ENCODE results near the gene MOB4.
"Not testable (repeated sequence)": the region's sequence is repeated elsewhere in the genome, so short reads cannot be mapped to it uniquely, and the experiment has no call there.

MOB4 gene

DNA sequence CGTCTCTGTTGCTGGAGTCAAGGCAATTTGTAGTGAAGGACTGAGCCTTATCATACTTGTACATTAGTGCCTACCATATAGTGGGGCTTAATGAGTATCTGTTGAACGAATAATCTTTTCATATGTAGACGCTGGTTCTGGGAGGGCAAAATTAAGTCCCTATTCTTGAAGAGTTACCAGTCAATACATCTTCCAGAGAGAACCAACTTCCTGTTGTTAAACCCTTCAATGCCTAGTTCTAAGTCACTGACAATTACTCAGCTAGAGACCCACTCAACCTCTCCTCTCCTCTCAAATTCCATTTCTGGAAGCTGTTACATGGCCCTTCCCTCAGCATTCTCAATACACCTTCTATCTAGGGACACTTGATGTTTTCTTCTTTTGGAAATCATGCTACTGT lies 1.1 kb upstream of the MOB4 start:
- Histone ChIP-seq H3K36me3 (ENCODE audit: control insufficient read depth in 1 of 2, insufficient read depth in 2 of 2, low read length in 2 of 2) (no peaks in the 10 kb centered on the region), H3K27ac (ENCODE audit: low read length) (peak overlapping the region; percentile 100), H3K4me3 (ENCODE audit: low read depth in 1 of 2, low read length in 2 of 2) (peak overlapping the region; percentile 72 to 99), H3K9me3 (ENCODE audit: control insufficient read depth in 1 of 2, low read length in 2 of 2) (no peaks in the 10 kb centered on the region), H3K27me3 (ENCODE audit: low read depth, low read length) (no peaks in the 10 kb centered on the region), H3K4me1 (ENCODE audit: control insufficient read depth in 1 of 2, insufficient read depth in 2 of 2, low read length in 2 of 2) (peaks cover 12 to 25% of the 10 kb centered on the region in 2 donors)

- no peaks in the 10 kb centered on the region for H3K36me3 ChIP-seq (ENCODE audit: control insufficient read depth in 1 of 2, insufficient read depth in 2 of 2, low read length in 2 of 2)
- H3K9me3 ChIP-seq (ENCODE audit: control insufficient read depth in 1 of 2, low read length in 2 of 2): no peaks in the 10 kb centered on the region
- peak overlapping the region; percentile 100 for H3K27ac ChIP-seq (ENCODE audit: low read length)
- peaks cover 12 to 25% of the 10 kb centered on the region in 2 donors for H3K4me1 ChIP-seq (ENCODE audit: control insufficient read depth in 1 of 2, insufficient read depth in 2 of 2, low read length in 2 of 2)
- H3K4me3 ChIP-seq (ENCODE audit: low read depth in 1 of 2, low read length in 2 of 2): peak overlapping the region; percentile 72 to 99
- H3K27me3 ChIP-seq (ENCODE audit: low read depth, low read length): no peaks in the 10 kb centered on the region
These were observed 539 bp upstream of the MOB4 start for GRCh38 chr2:197515315-197515738.

DNA sequence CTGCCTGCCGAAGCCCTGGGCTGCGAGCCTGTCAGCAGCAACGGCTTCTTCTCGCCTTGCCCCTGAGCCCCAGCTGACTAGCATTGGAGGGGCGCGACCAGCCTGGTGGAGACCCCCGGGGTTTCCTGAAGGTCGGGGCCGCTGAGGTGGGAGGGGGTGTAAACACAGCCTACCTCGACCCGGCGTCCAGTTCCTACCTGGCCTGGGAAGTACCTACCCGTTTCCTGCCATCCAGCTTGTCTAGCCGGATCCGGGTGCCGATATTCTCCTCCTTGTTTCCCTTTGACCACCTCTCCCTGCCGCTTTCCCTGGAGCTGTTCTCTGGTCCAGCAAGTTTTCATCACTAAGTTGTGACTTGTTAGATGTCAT lies 511 bp downstream of the MOB4 start:
- H3K9me3 ChIP-seq (ENCODE audit: control insufficient read depth in 1 of 2, low read length in 2 of 2): no peaks in the 10 kb centered on the region
- H3K4me1 ChIP-seq (ENCODE audit: control insufficient read depth in 1 of 2, insufficient read depth in 2 of 2, low read length in 2 of 2): peaks cover 12 to 25% of the 10 kb centered on the region in 2 donors
- peak overlapping the region; percentile 100 for H3K27ac ChIP-seq (ENCODE audit: low read length)
- H3K36me3 ChIP-seq (ENCODE audit: control insufficient read depth in 1 of 2, insufficient read depth in 2 of 2, low read length in 2 of 2): no peaks in the 10 kb centered on the region
- H3K27me3 ChIP-seq (ENCODE audit: low read depth, low read length): no peaks in the 10 kb centered on the region
- peak overlapping the region; percentile 72 to 99 for H3K4me3 ChIP-seq (ENCODE audit: low read depth in 1 of 2, low read length in 2 of 2)

DNA sequence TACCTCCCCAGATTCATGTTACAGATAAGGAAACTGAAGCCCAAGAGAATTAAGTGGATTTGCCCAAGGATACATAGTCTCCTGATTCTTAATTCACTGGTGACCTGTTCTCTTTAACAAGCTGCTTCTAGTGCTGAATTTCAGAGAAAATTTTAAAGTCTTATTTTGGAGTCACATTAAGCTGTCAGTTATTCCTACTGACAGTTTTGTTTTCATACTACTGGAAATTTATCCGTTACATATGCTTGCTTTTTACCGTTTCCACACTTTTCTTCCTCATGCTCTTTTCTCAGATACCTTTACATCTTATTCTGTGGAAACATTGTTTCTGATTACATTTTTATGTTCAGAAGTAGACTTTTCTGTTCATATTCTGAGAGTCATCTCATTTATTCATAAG lies 1.3 kb downstream of the MOB4 start:
- H3K36me3 ChIP-seq (ENCODE audit: control insufficient read depth in 1 of 2, insufficient read depth in 2 of 2, low read length in 2 of 2): no peaks in the 10 kb centered on the region
- H3K4me3 ChIP-seq (ENCODE audit: low read depth in 1 of 2, low read length in 2 of 2): peak overlapping the region; percentile 72 to 99
- H3K4me1 ChIP-seq (ENCODE audit: control insufficient read depth in 1 of 2, insufficient read depth in 2 of 2, low read length in 2 of 2): peaks cover 12 to 25% of the 10 kb centered on the region in 2 donors
- no peaks in the 10 kb centered on the region for H3K9me3 ChIP-seq (ENCODE audit: control insufficient read depth in 1 of 2, low read length in 2 of 2)
- peak overlapping the region; percentile 100 for H3K27ac ChIP-seq (ENCODE audit: low read length)
- no peaks in the 10 kb centered on the region for H3K27me3 ChIP-seq (ENCODE audit: low read depth, low read length)

GRCh38 chr2:197538412-197538811 lies 22.5 kb downstream of the MOB4 start:
- H3K27ac ChIP-seq (ENCODE audit: low read length): no peak overlapping the region
- H3K4me3 ChIP-seq (ENCODE audit: low read depth in 1 of 2, low read length in 2 of 2): no peak overlapping the region
- H3K4me1 ChIP-seq (ENCODE audit: control insufficient read depth in 1 of 2, insufficient read depth in 2 of 2, low read length in 2 of 2): peaks cover 0 to 6% of the 10 kb centered on the region in 2 donors
- peaks cover 11 to 33% of the 10 kb centered on the region in 2 donors for H3K36me3 ChIP-seq (ENCODE audit: control insufficient read depth in 1 of 2, insufficient read depth in 2 of 2, low read length in 2 of 2)
- H3K9me3 ChIP-seq (ENCODE audit: control insufficient read depth in 1 of 2, low read length in 2 of 2): no peaks in the 10 kb centered on the region
- H3K27me3 ChIP-seq (ENCODE audit: low read depth, low read length): no peaks in the 10 kb centered on the region

- Histone ChIP-seq H3K4me1 (ENCODE audit: control insufficient read depth in 1 of 2, insufficient read depth in 2 of 2, low read length in 2 of 2) (peaks cover 0 to 6% of the 10 kb centered on the region in 2 donors), H3K4me3 (ENCODE audit: low read depth in 1 of 2, low read length in 2 of 2) (no peak overlapping the region), H3K36me3 (ENCODE audit: control insufficient read depth in 1 of 2, insufficient read depth in 2 of 2, low read length in 2 of 2) (peaks cover 12 to 46% of the 10 kb centered on the region in 2 donors), H3K9me3 (ENCODE audit: control insufficient read depth in 1 of 2, low read length in 2 of 2) (no peaks in the 10 kb centered on the region), H3K27ac (ENCODE audit: low read length) (no peak overlapping the region), H3K27me3 (ENCODE audit: low read depth, low read length) (no peaks in the 10 kb centered on the region)
These were observed 23.9 kb downstream of the MOB4 start for GRCh38 chr2:197539734-197540133.

DNA sequence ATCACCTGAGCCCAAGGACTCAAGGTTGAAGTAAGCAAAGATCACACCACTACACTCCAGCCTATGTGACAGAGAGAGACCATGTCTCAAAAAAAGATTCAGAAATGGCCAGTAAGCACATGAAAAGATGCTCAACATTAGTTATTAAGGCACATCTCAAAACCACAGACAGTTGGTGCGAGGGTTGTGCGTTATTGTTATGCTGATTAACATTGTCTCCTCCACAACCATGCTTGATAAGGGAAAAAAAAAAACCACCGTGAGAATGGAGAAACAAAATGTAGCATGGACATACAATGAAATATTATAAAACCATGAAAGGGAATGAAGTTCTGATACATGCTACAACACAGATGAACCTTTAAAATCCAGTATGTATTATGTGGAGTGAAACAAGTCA lies 27.3 kb downstream of the MOB4 start:
- H3K36me3 ChIP-seq (ENCODE audit: control insufficient read depth in 1 of 2, insufficient read depth in 2 of 2, low read length in 2 of 2): peaks cover 15 to 35% of the 10 kb centered on the region in 2 donors
- H3K9me3 ChIP-seq (ENCODE audit: control insufficient read depth in 1 of 2, low read length in 2 of 2): no peaks in the 10 kb centered on the region
- H3K27me3 ChIP-seq (ENCODE audit: low read depth, low read length): no peaks in the 10 kb centered on the region
- no peak overlapping the region for H3K27ac ChIP-seq (ENCODE audit: low read length)
- H3K4me3 ChIP-seq (ENCODE audit: low read depth in 1 of 2, low read length in 2 of 2): no peak overlapping the region
- H3K4me1 ChIP-seq (ENCODE audit: control insufficient read depth in 1 of 2, insufficient read depth in 2 of 2, low read length in 2 of 2): peaks cover 0 to 6% of the 10 kb centered on the region in 2 donors

GRCh38 chr2:197547163-197547900 lies 31.5 kb downstream of the MOB4 start:
- Histone ChIP-seq H3K36me3 (ENCODE audit: control insufficient read depth in 1 of 2, insufficient read depth in 2 of 2, low read length in 2 of 2) (peaks cover 12 to 44% of the 10 kb centered on the region in 2 donors), H3K4me1 (ENCODE audit: control insufficient read depth in 1 of 2, insufficient read depth in 2 of 2, low read length in 2 of 2) (no peaks in the 10 kb centered on the region), H3K27me3 (ENCODE audit: low read depth, low read length) (no peaks in the 10 kb centered on the region), H3K9me3 (ENCODE audit: control insufficient read depth in 1 of 2, low read length in 2 of 2) (no peaks in the 10 kb centered on the region), H3K27ac (ENCODE audit: low read length) (no peak overlapping the region), H3K4me3 (ENCODE audit: low read depth in 1 of 2, low read length in 2 of 2) (no peak overlapping the region)

- Histone ChIP-seq H3K27ac (ENCODE audit: low read length) (no peak overlapping the region), H3K9me3 (ENCODE audit: control insufficient read depth in 1 of 2, low read length in 2 of 2) (no peaks in the 10 kb centered on the region), H3K36me3 (ENCODE audit: control insufficient read depth in 1 of 2, insufficient read depth in 2 of 2, low read length in 2 of 2) (peaks cover 9 to 38% of the 10 kb centered on the region in 2 donors), H3K27me3 (ENCODE audit: low read depth, low read length) (no peaks in the 10 kb centered on the region), H3K4me3 (ENCODE audit: low read depth in 1 of 2, low read length in 2 of 2) (no peak overlapping the region), H3K4me1 (ENCODE audit: control insufficient read depth in 1 of 2, insufficient read depth in 2 of 2, low read length in 2 of 2) (no peaks in the 10 kb centered on the region)
These were observed 32.7 kb downstream of the MOB4 start for GRCh38 chr2:197548582-197548981.

GRCh38 chr2:197551260-197551659 lies 35.4 kb downstream of the MOB4 start:
- not testable (repeated sequence) for H3K4me3 ChIP-seq (ENCODE audit: low read depth in 1 of 2, low read length in 2 of 2); H3K9me3 ChIP-seq (ENCODE audit: control insufficient read depth in 1 of 2, low read length in 2 of 2); H3K27me3 ChIP-seq (ENCODE audit: low read depth, low read length); H3K4me1 ChIP-seq (ENCODE audit: control insufficient read depth in 1 of 2, insufficient read depth in 2 of 2, low read length in 2 of 2); H3K27ac ChIP-seq (ENCODE audit: low read length)
- H3K36me3 ChIP-seq (ENCODE audit: control insufficient read depth in 1 of 2, insufficient read depth in 2 of 2, low read length in 2 of 2): peaks cover 9 to 32% of the 10 kb centered on the region in 2 donors

DNA sequence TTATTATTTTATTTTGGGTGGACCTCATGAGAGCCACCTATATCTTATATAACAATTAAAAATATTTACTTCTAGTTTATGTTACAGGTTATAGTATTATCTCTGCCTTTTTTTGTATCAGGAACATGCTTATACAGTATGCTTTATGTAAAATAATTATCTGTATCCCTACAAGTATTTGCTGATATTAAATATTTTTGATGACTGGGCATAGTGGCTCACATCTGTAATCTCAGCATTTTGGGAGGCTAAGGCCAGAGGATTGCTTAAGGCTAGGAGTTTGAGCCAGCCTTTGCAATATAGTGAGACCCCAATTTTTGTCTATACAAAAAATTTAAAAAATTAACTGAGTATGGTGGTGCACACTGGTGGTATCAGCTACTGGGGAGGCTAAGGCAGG lies 39.6 kb downstream of the MOB4 start:
- H3K9me3 ChIP-seq (ENCODE audit: control insufficient read depth in 1 of 2, low read length in 2 of 2): no peaks in the 10 kb centered on the region
- H3K27me3 ChIP-seq (ENCODE audit: low read depth, low read length): no peaks in the 10 kb centered on the region
- peaks cover 0 to 4% of the 10 kb centered on the region in 2 donors for H3K4me1 ChIP-seq (ENCODE audit: control insufficient read depth in 1 of 2, insufficient read depth in 2 of 2, low read length in 2 of 2)
- H3K4me3 ChIP-seq (ENCODE audit: low read depth in 1 of 2, low read length in 2 of 2): no peak overlapping the region
- H3K27ac ChIP-seq (ENCODE audit: low read length): no peak overlapping the region
- H3K36me3 ChIP-seq (ENCODE audit: control insufficient read depth in 1 of 2, insufficient read depth in 2 of 2, low read length in 2 of 2): peaks cover 4 to 21% of the 10 kb centered on the region in 2 donors

- H3K9me3 ChIP-seq (ENCODE audit: control insufficient read depth in 1 of 2, low read length in 2 of 2): no peaks in the 10 kb centered on the region
- no peak overlapping the region for H3K27ac ChIP-seq (ENCODE audit: low read length)
- peaks cover 0 to 4% of the 10 kb centered on the region in 2 donors for H3K4me1 ChIP-seq (ENCODE audit: control insufficient read depth in 1 of 2, insufficient read depth in 2 of 2, low read length in 2 of 2)
- no peaks in the 10 kb centered on the region for H3K27me3 ChIP-seq (ENCODE audit: low read depth, low read length)
- H3K4me3 ChIP-seq (ENCODE audit: low read depth in 1 of 2, low read length in 2 of 2): no peak overlapping the region
- H3K36me3 ChIP-seq (ENCODE audit: control insufficient read depth in 1 of 2, insufficient read depth in 2 of 2, low read length in 2 of 2): peaks cover 4 to 13% of the 10 kb centered on the region in 2 donors
These were observed 40.6 kb downstream of the MOB4 start for GRCh38 chr2:197556456-197556855.

Data from muscle layer of duodenum (tissue), 2 donors.